Measurements from ENCODE around the gene OR8J1. TPM values are rescaled to one million over a fixed set of nuclear protein-coding genes. Genes with fewer than 3 reads are reported as not detected.

OR8J1 gene
- total RNA-seq, 1 experiment from 2014 or later = not detected

- DNase-seq = no peak
- no peak within 1 kb of the TSS for H3K4me3 ChIP-seq (ENCODE audit: low read depth, low read length)
- H3K27me3 Mint-ChIP-seq (ENCODE audit: insufficient read depth, unreplicated experiment) = peaks cover 3% of the 10 kb centered on the region
- ChIA-PET POLR2A (no interaction called here), CTCF (no interaction called here)
- intact Hi-C loops (cut with micrococcal nuclease; ENCODE audit: unreplicated experiment) = no loop called here
- BruUV-seq (replicated peaks) = no TSS peak
- H3K4me3 Mint-ChIP-seq (ENCODE audit: unreplicated experiment) = no peak within 1 kb of the TSS
- H3K27me3 ChIP-seq (replicated peaks; ENCODE audit: control insufficient read depth, insufficient read depth, low read length) = no peaks in the 10 kb centered on the region
- no peak for TF ChIP-seq CTCF (IDR thresholded peaks at IDR 0.05; ENCODE audit: insufficient read depth in 1 of 2, low read depth in 1 of 2, low read length in 1 of 2, severe bottlenecking in 1 of 2, unreplicated experiment in 1 of 2)
- H3K36me3 ChIP-seq (ENCODE audit: control insufficient read depth, insufficient read depth, low read length) = no peaks in the 10 kb centered on the region
- H3K9me3 Mint-ChIP-seq (ENCODE audit: unreplicated experiment) = no peaks in the 10 kb centered on the region
- H3K27ac Mint-ChIP-seq (ENCODE audit: unreplicated experiment) = no peak within 1 kb of the TSS
- no peaks in the 10 kb centered on the region for H3K4me1 ChIP-seq
- no peaks in the 10 kb centered on the region for H3K36me3 Mint-ChIP-seq (ENCODE audit: insufficient read depth, unreplicated experiment)
- H3K9me3 ChIP-seq = no peaks in the 10 kb centered on the region
- H3K4me1 Mint-ChIP-seq (ENCODE audit: low read depth, unreplicated experiment) = no peaks in the 10 kb centered on the region
Measured at GRCh38 chr11:56345739-56346138, 8.4 kb upstream of the OR8J1 start, which contains the start of gene OR8K1. TSS of gene OR8K1 (plus strand) at chr11:56346039. CDS start at chr11:56346039, 0 bp downstream.

GRCh38 chr11:56375324-56375723 lies 21.2 kb downstream of the OR8J1 start, which contains the start of gene OR8U1:
TSS of gene OR8U1 (plus strand) at chr11:56375624. CDS start at chr11:56375624, 0 bp downstream.
- Mint-ChIP-seq H3K36me3 (ENCODE audit: insufficient read depth, unreplicated experiment) (no peaks in the 10 kb centered on the region), H3K9me3 (ENCODE audit: unreplicated experiment) (no peaks in the 10 kb centered on the region), H3K27ac (ENCODE audit: unreplicated experiment) (no peak within 1 kb of the TSS), H3K27me3 (ENCODE audit: insufficient read depth, unreplicated experiment) (peaks cover 4% of the 10 kb centered on the region), H3K4me3 (ENCODE audit: unreplicated experiment) (no peak within 1 kb of the TSS), H3K4me1 (ENCODE audit: low read depth, unreplicated experiment) (no peaks in the 10 kb centered on the region)
- POLR2A ChIA-PET = no interaction called here
- intact Hi-C loops (cut with micrococcal nuclease; ENCODE audit: unreplicated experiment) = no loop called here
- DNase-seq = no peak
- Histone ChIP-seq H3K4me1 (no peaks in the 10 kb centered on the region), H3K27me3 (replicated peaks; ENCODE audit: control insufficient read depth, insufficient read depth, low read length) (no peaks in the 10 kb centered on the region), H3K9me3 (no peaks in the 10 kb centered on the region), H3K36me3 (ENCODE audit: control insufficient read depth, insufficient read depth, low read length) (no peaks in the 10 kb centered on the region), H3K4me3 (ENCODE audit: low read depth, low read length) (no peak within 1 kb of the TSS)
- CTCF ChIA-PET = no interaction called here
- BruUV-seq (replicated peaks) = no TSS peak
- TF ChIP-seq CTCF (IDR thresholded peaks at IDR 0.05; ENCODE audit: insufficient read depth in 1 of 2, low read depth in 1 of 2, low read length in 1 of 2, severe bottlenecking in 1 of 2, unreplicated experiment in 1 of 2) = no peak

- H3K4me1 Mint-ChIP-seq (ENCODE audit: low read depth, unreplicated experiment) = no peaks in the 10 kb centered on the region
- no peak overlapping the region for H3K27ac Mint-ChIP-seq (ENCODE audit: unreplicated experiment)
- no peaks in the 10 kb centered on the region for H3K9me3 Mint-ChIP-seq (ENCODE audit: unreplicated experiment)
- ChIA-PET POLR2A (no interaction called here), CTCF (no interaction called here)
- no peaks in the 10 kb centered on the region for H3K36me3 Mint-ChIP-seq (ENCODE audit: insufficient read depth, unreplicated experiment)
- Histone ChIP-seq H3K9me3 (no peaks in the 10 kb centered on the region), H3K4me1 (no peaks in the 10 kb centered on the region), H3K36me3 (ENCODE audit: control insufficient read depth, insufficient read depth, low read length) (no peaks in the 10 kb centered on the region), H3K4me3 (ENCODE audit: low read depth, low read length) (no peak overlapping the region), H3K27me3 (replicated peaks; ENCODE audit: control insufficient read depth, insufficient read depth, low read length) (no peaks in the 10 kb centered on the region)
- no peak for TF ChIP-seq CTCF (IDR thresholded peaks at IDR 0.05; ENCODE audit: insufficient read depth in 1 of 2, low read depth in 1 of 2, low read length in 1 of 2, severe bottlenecking in 1 of 2, unreplicated experiment in 1 of 2)
- intact Hi-C loops (cut with micrococcal nuclease; ENCODE audit: unreplicated experiment) = no loop called here
- DNase-seq = no peak
- BruUV-seq (replicated peaks) = no TSS peak
- no peaks in the 10 kb centered on the region for H3K27me3 Mint-ChIP-seq (ENCODE audit: insufficient read depth, unreplicated experiment)
- H3K4me3 Mint-ChIP-seq (ENCODE audit: unreplicated experiment) = no peak overlapping the region
Measured at GRCh38 chr11:56380120-56380519, 26.0 kb downstream of the OR8J1 start.
